Right forelimb (tissue), 1 donor: ENCODE data around the gene PXDN.
"Not testable (repeated sequence)": the region's sequence is repeated elsewhere in the genome, so short reads cannot be mapped to it uniquely, and the experiment has no call there.

Experiments used
- DNase-seq: peaks from one replicate; pipeline ENCODE4 v3.0.0-alpha.2; 2018

PXDN gene

DNA sequence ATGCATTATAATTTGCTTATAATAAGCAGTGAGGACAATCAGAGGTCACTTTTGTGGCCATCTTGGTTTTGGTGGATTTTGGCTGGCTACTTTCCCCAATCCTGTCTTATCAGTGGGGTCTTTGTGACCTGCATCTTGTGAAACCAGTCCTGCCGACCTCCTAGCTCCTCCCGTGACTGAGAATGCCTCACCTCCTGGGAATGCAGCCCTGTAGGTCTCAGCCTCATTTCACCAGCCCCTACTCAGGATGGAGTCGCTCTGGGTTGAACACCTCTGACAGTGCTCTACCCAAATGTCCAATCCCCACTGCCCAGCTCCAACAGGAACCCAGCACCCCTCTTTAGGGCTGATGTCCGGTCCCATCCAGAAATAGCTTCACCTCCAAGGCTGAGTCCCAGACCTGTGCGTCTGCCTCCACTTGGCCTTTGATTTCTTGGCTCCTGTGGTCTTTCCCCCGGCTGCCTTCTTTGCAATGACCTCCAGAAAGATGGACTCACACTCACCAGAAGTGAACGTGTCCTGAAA lies 31.3 kb upstream of the PXDN start:
- no peak for DNase-seq

DNA sequence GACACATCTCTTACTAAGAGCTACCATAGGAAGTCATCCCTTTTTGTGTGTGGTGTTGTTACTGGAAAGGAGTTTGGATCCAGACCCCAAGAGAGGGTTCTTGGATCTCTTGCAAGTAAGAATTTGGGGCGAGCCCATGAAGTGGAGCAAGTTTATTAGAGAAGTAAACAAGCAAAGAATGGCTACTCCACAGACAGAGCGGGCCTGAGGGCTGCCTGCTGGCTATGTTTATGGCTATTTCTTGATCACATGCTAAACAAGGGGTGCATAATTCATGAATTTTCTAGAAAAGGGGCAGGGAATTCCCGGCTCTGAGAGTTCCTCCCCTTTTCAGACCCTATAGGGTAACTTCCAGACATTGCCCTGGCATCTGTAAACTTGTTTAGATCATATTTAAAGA lies 30.6 kb upstream of the PXDN start:
- DNase-seq: no peak

DNA sequence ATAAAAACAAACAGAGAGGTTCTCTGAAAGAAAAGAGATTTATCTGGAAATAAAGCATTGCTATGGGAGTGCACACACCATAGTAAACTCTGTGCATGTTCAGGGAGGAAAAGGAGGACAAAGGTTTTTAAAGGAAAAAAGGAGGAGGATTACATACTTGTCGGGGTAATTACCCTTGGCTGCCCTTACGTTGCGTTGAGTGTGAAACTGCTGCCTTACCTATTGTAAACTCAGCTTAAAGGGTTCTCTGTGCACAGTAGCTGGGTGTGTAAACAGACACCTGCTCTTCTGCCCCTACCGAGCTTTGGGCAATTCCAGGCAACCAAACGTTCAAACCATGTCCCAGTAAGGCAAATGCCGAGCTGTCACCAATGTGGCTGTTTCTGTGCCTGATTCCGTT lies 29.6 kb upstream of the PXDN start:
- no peak for DNase-seq

DNA sequence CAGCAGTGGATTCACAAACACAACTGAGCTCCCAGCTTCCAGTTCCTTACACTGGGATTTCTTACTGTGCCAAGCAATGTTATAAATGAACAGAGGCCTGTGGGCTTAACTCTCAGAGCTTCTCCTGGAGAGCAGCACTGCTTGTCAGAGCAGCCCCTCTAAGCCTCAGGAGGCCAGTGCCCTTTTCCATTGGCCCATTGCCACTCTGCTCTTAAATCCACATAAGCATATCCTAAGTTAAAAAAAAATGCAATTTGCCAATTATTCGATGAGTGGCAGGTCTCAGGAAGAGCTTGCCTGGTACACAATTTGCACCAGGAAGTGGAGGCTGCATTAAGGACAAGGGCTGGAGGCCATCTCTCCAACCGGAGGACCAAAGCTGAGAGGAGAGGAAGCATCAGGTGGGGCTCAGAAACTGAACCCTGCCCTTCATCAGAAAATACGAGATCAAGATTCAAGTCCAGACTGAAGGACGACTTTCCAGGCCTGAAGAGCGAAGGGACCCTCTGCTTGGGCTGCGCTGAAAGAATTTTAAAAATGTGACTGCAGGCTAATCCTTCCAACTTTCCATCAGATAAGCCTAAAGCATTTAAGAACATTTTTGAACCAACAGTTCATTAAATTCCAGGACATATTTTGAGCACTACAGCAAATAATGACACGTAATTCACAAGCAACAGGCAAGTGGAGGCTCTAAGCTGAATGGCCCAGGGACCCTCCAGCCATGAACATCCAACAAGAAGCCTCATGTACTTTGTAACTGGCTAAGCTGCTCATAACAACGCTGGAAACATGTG lies 28.4 kb upstream of the PXDN start:
- no peak for DNase-seq

DNA sequence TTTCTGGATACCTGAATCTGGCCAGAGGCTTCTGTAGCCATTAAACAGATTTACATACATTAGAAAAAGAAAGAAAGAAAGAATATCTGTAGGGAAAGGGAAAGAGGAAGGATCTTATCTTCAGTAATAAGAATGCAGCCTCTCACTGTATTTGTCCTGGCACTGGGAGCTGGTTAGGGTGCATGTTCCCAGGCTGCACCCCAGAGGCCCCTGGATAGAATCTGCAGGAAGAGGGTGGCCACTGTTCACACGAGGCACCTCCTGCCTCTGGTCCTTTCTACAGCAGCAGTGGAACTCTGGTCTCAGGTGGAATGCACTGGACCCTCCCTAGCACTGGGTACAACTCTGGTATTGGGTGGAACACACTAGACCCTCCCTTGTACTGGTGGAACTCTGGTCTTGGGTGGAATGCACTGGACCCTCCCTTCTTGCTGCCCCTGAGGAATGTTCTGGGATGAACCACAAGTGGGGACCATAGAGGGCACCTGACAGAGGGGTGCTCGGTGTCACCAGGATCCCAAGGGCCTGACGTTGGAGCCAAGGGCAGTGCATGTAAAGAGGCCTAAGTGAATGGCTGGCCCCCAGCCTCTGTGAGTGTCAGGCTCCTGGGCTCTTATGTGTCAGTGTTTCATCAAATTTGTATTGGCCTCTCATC lies 27.4 kb upstream of the PXDN start:
- DNase-seq: no peak

DNA sequence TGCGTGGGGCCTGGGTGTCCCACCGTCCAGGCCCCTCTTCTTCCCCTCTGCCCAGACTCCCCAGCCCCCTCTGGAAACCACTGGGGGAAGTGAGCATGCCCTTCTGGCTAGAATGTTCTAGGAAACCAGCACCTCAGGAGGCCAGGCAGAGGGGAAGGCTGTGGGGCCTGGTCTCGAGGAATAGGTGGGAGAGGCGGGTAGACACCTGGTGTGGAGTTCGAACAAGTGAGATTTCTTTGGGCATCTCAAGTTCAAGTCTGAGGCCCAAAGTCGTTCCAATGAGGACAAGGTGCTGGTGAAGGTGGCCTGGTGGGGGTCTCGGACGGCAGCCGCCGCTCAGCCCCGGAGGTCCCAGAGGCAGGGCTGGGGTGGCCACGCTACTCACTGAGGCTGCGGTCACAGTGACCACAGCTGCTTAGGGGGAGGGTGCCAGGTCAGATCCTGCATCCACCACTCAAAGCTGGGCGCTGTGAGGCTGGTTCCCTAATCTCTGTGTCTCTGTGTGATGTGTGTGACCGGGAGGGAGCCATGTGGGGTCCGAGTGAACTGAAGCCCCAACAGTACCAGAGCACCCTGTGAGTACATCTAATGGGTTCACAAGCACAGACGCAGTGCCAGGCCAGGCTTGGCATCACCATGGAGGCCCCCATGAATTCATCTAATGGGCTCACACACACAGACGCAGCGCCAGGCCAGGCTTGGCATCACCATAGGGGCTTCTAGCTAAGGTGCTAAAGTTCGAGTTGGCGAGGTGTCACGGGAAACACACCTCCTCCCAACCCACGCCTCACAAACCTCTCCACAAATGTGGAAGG lies 26.5 kb upstream of the PXDN start:
- DNase-seq: no peak

DNA sequence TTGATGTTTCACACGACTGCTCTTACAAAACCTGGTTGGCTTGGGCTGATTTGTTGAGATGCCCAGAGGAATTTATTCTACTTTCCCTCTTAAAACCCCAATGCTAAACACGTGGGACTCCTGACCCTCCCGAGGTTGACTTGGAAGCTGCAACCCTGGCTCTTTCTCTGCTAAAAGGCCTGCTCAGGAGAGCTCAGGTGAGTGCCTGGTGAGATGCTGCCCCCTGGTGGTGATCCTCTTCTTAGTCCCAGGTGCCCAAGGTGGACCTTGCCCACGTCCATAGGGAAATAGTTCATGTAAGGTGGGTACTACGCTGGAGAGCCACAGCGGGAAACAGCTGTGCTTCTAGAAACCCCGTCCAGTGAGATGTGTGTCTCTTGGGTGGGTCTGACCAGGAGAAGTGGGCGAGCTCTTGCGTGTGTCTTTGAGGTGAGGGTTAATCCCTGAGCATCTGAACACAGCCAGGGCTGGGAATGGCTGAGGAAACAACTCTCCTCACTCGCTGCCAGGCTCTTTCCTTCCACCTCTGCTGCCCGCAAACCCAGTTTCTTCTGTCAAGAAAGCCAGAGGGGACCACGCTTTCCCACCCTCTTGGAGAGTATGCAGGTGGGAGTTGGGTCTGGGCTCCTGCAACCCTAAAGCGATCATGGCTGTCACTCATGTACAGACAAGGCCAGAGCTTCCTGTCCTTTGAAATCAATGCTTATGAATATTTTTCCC lies 25.5 kb upstream of the PXDN start:
- peak; percentile 66 for DNase-seq

DNA sequence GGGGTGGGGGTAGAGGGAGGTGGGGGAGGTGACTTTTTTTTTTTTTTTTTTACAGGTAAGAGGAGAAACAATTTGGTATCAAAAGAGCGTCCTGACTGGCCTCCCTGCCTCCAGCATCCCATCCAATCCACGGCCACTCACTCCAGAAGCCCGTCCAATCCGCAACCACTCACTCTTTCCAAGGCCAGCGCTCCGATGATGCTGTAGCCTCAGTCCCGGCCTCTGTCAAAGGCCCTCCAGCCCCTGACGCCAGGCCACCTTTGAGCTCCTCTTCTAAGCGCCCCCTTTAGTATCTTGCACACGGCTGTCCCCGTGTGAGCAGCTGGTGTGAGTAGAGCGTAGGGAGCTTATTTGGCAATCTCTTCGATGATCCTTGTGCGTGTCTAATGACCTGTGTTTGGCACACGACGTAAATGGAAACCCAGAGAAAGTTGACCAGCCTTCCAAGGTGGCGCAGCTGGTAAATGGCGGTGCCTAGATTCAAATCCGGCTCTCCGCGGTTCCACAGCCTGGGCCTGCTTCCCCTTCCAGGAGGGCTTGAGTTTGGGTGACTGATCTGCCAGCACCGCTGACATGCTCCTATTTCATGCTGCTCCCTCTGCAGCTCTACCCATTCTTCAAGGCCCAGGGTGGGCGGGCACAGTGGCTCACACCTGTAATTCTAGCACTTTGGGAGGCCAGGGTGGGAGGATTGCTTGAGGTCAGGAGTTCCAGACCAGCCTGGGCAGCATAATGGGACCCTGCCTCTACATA lies 23.8 kb upstream of the PXDN start:
- DNase-seq: no peak

DNA sequence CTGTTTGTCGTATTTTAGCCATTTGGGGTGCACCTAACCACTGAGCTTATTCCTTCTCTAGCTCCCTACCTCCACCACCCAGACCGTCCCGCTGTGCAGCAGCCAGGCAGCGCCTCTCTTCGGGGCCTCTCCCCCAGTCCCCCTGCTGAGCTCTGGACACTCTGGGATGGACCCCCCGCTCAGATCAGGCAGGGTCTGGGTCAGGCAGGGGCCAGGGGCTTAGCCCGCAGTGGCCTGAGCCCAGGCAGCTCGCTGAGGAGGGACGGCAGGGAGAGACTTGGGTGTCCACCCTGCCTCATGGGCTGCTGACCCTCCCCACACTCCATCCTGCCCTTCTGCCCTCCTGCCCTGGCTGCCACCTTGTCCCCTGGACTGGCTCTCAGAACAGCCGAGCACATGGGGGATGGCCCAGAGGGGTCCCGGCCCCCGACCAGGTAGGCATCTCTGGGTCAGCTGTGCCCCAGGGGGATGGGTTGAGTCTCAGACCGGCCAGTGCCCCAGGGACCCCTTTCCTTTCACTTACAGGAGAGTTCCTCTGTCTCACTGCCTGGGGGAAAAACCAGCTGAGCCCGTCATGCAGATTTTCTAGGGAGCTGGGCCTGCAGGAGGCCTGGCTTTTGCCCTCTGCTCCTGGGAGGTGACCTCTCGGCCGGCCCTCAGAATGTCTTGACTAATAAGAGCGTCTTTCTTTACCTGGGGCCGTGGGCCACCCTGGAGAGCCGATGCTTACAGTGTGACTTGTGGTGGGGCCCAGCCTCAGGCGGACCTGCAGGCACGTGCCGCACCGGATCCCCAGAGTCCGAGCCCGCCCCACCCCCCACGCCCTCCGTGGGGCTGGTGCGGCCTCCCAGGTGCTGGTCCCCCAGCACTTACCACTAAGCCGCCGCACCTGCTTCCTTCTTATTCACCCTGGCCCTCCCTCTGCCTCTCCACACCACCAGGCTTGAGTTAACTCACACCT lies 22.8 kb upstream of the PXDN start:
- DNase-seq: no peak

DNA sequence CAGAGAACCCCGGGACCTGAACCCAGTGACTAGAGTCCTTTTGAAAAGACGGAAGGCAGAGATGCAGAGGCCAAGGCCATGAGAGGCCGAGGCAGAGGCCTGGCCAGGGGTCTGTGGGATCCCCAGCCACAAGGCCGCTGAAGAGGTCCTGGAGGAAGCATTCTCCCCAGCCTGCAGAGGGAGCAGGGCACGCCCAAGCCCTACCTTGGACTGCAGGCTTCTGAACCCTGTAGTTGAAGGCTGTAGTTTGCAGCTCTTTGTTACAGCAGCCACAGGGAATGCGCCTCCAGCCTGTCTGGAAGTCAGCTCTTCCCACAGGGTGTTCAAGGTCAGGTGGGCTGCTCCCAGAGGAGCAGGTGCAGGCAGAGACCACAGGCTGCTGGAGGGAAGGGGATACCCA lies 22.1 kb upstream of the PXDN start:
- DNase-seq: no peak

DNA sequence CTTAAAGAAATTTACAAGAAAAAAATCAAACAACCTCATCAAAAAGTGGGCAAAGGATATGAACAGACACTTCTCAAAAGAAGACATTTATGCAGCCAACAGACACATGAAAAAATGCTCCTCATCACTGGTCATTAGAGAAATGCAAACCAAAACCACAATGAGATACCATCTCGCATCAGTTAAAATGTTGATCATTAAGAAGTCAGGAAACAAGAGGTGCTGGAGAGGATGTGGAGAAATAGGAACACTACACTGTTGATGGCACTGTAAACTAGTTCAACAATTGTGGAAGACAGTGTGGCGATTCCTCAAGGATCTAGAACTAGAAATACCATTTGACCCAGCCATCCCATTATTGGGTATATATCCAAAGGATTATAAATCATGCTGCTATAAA lies 20.9 kb upstream of the PXDN start:
- DNase-seq: not testable (repeated sequence)

DNA sequence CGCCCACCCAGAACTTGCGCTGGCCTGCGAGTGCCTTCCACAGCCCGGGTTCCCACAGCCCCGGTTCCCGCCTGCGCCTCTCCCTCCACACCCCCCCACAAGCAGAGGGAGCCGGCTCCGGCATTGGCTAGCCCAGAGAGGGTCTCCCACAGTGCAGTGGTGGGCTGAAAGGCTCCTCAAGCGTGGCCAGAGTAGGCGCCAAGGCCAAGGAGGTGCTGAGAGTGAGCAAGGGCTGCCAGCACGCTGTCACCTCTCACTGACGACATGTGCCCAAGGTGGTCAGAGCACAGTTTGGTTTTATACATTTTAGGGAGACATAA lies 15.3 kb upstream of the PXDN start:
- DNase-seq: no peak

DNA sequence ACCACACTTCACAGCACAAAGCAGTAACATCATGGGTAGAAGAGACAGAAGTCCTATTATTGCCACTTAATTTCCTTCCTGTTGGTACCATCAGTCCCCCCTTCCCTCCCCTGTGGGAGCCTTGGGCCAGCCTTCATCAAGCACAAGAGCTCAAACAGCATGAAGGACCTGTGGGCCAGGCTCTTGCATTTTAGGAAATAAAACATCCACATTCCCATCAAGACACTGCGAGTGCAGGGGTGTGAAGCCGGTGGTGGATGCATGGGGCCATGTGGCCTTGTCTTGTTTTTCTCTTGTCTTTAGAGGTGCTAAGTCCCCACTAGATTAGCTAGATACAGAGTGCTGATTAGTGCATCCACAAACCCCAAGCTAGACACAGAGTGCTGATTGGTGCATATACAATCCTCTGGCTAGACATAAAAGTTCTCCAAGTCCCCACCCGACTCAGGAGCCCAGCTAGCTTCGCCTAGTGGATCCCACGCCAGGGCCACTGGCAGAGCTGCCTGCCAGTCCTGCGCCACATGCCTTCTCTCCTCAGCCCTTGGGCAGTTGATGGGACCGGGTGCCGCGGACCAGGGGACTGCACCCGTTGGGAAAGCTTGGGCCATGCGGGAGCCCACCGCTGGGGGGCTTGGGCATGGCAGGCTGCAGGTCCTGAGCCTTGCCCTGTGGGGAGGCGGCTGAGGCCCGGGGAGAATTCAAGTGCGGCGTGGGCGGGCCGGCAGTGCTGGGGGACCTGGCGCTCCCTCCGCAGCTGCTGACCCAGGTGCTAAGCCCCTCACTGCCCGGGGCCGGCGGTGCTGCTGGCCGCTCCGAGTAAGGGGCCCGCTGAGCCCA lies 14.7 kb upstream of the PXDN start:
- DNase-seq: peak; percentile 15

DNA sequence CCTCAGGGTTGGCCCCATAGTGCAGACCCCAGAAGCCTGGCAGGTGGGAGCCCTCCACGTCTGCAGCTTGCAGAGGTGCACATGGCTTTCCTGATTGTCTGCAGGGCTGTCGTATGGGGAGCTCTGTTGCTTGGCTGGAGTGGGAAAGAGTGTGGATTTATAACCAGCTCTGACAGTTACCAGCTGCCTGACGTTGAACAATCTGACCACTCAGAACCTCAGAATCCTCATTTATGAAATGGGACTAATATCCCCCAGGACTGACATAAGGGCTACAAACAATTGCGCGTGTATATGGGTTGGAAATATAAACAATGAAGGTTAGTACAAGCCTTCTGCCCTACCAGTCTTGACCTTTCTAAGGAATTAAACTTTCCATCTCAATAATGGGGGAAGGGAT lies 13.9 kb upstream of the PXDN start:
- DNase-seq: no peak

DNA sequence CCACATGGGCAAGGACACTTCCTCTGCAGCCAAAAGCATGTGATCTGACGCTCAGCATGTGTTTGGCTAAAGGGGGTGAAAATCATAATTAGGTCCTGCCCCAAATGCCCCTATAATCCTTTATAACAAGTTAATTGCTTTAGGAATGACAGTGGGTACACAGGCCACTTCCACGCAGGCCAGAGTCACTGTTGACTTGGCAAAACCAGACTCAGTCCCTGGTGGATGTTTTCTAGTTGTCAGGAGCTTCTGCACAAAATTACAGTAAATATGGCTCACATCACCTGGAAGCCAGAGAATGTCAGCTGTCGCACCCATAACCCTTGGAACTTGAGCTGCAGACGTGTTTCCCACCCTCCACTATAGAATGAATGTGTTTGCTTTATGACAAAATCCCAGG lies 13.3 kb upstream of the PXDN start:
- no peak for DNase-seq

DNA sequence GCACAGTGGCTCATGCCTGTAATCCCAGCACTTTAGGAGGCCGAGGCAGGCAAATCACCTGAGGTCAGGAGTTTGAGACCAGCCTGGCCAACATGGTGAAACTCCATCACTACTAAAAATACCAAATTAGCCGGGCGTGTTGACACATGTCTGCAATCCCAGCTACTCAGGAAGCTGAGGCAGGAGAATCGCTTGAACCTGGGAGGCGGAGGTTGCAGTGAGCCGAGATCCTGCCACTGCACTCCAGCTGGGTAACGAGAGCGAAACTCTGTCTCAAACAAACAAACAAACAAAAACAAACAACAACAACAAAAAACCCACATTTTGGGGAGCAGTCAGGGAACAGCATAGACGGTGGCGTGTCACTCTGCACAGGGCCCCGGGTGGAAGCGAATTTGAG lies 12.8 kb upstream of the PXDN start:
- peak; percentile 16 for DNase-seq

DNA sequence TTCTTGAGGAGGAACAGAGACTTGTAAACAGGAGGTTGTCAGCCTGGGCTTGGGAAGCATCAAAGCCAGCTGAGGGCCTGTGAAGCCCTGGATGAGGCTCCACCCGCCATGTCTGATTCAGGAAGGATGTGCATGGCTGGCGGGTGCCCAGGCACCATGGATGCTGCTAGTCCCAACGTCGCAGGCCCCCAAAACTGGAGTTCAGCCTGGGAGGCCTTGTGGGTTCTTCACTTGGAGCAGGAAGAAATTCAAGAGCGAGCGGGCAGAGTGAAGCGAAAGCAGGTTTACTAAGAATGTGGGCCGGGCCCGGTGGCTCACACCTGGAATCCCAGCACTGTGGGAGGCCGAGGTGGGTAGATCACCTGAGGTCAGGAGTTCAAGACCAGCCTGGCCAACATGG lies 12.1 kb upstream of the PXDN start:
- peak; percentile 36 for DNase-seq

DNA sequence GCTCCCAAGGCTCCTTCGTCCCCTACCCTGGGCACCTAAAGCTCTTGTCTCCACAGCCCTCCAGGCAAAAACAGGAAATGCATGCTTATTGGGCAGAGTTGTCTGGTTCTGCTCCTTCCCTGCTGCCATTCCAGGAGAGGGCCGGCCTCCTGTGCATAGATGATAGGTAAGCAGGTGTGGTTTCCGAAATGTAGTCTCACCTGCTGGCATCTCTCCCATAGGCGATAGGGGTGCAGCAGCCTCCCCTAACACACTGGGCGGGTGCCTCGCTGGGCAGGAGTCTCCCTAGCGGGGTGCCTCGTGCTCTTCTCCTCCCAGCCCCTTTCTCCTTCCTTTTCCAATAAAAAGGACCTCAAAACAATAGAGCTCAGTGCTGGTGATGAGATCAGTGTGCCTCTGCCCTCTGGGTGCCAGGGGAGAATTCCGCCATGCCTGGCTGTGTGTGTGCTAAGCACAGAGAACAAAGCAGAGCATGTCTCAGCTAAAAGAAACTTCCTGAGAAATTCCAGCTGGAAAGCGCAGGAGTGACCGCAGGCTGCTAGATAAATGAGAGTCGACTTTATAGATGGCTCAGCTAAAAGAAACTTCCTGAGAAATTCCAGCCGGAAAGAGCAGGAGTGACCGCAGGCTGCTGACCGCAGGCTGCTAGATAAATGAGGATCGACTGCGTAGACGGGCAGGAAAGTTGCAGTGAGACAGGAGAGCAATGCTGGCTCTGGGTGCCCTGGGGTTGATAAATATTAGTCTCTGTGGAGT lies 11.3 kb upstream of the PXDN start:
- no peak for DNase-seq

DNA sequence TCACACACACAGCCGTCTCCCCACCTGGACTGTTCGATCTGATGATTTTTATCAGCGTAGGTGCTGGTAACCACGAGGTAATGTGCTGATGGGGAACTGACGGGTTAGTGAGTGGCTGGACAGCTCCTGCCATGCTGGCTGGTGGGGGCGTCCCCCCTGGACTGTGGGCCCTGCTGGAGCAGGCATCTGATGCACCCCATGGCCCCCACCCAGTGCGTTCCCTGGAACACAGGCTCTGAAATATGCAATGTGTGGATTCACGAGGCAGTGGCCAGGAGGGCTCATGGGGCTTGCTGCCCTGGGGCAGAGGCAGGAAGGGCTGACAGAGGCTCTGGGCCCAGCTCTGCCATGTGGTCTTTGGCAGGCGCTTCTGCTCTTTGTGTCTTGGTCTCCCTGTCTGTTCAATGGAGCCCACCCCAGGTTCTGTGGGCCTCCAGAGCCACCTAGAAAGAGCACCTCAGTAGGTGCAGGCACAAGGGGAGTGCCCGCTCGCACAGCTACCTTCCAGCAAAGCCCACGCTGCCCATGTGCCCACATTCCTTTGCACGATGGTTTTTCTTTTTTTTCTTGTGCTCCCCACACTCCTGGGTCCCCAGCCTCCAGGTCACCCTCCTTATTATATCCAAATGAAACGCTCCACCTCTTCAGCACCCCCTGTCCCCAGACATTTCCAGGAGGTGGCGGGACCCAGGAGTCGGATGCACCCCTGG lies 10.3 kb upstream of the PXDN start:
- peak; percentile 17 for DNase-seq
